Fibroblast of skin of back (primary cell): ENCODE results near the gene CYP4B1.

Experiments used
- DNase-seq: peaks from one replicate; pipeline ENCODE4 v3.0.0-alpha.2; 2013

CYP4B1 gene

DNA sequence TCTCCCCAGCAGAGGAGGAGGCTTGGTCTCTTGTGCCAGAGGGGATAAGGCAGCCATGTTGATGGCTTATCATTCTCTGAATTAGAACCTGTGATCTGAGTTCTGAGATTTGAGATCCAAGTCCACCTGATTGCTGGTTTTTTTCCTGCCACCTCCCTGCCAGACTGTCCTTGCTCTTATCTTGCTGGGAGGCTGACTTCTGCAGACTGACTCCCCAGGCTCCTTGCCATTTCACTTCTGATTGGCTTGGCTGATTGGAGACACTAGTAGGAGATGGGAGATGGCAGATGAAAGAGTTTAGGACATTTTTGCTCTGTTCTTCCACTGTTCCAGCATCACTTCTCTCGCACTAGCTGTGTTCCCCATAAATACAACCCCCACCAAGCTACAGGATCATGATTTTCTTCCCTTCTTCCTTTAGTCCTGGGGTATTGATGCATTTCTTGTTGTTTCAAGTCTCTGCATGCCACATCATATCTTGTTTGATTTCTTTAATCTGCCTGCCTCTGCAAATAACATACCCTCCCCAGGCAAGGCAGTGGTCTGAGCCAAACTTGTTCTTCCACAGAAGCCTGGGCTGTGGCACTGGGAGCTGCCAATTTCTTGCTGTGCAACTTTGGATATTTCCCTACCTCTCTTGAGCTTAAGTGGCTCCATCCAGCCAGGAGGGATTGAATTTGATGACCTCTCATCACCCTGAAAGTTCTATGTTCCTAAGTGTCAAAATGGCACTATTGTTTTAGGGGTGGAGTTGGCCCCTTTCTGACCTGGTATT, 963 bp upstream of the CYP4B1 start:
- DNase-seq: no peak

DNA sequence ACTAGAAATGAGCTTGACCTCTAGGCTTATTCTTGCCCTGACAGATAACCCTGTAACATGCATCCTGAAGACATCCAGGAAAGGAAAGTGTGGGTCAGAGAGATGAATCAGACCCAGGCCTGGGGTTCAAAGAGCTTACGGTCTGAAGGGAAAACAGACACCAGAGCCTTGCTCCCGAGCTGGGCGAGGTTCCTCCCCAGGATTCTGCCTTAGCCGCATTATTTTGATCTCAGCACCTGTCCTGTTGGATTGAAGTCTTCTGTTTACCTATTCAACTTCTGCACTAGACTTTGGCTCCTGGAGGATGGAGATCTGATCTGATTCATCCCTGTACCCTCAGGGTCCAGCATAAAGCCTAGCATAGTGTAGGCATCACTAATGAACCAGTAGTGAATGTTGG, 1.9 kb downstream of the CYP4B1 start:
- no peak for DNase-seq

- no peak for DNase-seq
Measured at GRCh38 chr1:46801323-46802055, 2.6 kb downstream of the CYP4B1 start.

GRCh38 chr1:46802081-46802480, 3.2 kb downstream of the CYP4B1 start:
- no peak for DNase-seq

DNA sequence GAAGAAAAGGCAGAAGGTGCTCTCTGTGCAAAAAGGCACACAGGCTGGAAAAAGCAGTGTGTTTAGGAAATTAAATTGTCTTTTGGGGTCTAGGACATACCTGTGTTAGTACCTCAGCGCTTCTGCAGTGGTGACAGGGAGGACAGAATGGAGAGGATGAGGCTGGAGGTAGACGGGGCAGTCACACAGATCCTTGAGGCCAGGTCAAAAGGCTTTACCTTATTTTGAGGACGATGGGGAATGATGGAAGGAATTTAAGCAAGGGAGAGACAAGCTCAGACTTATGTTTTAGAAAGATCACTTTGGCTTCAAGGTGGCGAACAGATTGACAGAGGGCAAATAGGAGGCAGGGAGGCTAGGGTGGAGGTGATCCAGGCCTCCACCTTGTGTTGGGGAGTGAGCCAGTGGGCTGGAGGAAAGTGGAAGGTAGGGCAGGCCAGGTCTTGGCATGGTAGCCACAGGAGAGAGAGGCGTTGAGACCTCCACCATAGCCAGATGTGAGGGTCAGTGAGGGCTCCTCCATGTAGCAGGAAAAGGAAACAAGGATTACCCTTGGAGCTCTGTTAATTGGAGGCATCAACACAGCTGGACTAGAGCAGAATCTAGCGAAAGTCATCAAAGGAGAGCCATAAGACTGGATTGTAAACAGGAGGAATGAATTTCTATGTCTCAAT, 4.2 kb downstream of the CYP4B1 start:
- DNase-seq: no peak

DNA sequence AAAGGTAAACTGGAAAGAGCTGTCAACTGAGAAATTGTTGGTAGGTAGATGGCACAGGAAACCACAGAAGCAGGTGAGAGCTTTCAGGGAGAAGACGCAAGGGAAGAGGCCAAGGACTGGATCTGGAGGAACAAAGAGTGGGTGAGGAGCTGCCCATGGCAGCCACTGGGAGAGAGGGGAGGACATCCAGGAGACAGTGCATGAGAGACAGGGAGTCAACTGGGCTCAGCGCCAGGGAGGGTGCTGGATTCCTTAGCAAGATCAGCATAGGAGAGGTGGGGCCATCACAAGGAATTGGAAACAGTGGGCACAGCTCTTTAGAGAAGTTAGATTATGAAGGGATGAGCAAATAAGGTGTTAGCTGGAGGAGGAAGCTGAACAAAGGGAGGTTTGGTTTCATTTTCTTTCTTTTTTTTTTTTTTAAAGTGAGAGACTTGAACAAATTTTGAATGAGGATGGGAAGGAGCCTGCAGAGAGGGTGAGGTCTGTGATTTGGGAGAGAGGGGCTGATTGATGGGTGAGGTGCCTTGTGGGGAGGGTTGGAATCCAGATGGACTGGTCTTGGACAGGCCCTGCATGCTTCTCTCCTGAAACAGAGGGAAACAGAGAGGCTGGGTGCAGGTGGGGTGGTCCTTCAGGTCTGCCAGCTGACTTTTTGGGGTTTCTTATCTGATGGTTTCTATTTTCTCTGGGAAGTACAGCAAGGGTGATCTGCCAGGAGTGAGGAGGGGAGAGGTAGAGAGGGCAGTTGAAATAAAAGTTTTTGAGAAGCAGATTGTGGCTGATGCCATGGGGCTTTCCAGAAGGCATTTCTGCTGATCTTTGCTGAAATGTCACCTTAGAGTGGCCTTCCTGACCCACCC, 5.4 kb downstream of the CYP4B1 start:
- no peak for DNase-seq

DNA sequence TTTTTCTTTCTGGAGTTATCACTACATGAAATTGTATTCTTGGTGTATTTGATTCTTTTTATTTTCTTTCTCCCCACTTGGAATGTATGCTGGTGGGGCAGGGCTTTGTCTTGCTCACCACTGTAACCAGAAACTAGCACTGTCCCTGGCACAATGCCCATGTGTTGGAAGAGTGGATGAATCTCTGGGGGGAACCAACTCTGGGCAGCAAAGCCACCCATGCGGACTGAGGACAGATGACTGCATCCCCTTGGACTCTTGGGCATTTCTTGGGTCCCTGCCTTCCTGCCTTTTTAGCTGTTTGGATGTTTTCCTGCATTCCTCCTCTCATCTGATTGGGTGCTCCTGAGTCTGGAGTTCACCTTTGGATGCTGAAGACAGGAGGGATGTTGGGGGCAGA, 6.1 kb downstream of the CYP4B1 start:
- DNase-seq: peak; percentile 8

GRCh38 chr1:46805755-46806154, 6.9 kb downstream of the CYP4B1 start:
- DNase-seq: no peak

DNA sequence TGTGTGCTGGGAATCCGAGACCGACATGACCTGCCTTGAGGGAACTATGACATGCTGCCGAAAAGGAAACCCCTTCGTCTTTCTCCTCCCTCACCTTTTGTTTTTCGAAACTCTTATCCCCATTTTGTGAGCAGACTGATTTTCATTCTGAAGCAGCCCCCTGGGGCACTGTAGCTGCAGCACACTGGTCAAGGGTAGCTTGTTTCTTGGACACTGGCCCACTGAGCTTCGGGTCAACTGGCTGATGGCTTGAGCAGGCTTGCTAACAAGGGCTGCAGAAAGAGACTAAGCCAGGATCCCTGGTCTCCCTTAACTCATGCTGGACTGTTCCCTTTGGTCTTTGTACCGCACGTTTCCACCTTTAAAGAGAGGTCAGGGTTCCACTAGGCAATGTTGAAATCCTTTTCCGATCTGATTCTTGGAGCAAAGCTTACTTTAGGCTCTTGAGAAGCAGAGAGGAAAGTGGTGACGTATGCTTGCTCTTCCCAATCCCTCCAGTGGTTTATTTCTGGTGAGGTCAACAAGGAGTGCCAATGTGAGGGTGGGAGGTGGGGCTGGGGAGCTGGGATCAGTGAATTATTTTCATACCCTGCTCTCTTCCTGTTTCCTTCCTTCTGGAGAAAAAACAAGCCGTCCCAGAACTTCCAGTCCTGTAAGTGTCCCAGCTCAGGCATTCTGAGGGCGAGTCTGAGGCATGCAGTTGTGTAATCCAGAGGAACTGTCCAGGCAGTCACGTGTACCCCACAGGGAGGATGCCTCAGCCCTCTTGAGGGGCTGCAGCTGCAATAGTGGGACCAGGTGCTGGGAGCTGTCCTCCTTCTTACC, 7.6 kb downstream of the CYP4B1 start:
- no peak for DNase-seq

GRCh38 chr1:46807046-46807972, 8.5 kb downstream of the CYP4B1 start:
- no peak for DNase-seq

DNA sequence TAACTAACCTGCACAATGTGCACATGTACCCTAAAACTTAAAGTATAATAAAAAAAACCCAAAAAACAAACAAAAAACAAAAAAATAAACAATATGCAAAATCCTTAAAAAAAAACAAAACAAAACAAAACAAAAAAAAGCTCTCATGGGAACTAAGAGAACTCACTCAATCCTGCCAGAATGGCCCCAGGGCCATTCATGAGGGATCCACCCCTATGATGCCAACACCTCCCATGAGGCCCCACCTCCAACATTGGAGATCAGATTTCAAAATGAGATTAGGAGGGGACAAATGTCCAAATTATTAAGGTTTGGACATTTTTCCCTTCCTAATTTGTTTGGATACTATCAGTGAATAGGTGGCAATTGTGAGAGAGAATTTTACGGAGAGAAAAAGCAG, 10.2 kb downstream of the CYP4B1 start:
- no peak for DNase-seq

DNA sequence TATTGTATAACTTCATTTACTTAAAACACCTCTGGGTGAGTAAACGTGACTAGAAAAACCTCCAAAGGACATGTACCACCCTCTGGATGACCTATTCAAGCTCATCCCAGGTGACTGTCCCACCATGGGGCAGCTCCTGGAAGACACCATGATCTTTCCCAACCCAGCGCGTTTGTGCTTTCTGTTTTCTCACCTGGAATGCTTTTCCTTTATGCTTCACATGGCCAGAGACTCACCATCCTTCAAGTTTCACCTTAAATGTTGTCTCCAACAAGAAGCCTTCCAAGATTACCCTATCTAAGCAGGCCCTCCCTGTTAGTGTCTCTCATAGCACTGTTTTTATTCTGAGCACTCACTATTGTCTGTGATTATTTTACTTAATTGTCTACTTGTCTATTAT, 11.1 kb downstream of the CYP4B1 start:
- no peak for DNase-seq

DNA sequence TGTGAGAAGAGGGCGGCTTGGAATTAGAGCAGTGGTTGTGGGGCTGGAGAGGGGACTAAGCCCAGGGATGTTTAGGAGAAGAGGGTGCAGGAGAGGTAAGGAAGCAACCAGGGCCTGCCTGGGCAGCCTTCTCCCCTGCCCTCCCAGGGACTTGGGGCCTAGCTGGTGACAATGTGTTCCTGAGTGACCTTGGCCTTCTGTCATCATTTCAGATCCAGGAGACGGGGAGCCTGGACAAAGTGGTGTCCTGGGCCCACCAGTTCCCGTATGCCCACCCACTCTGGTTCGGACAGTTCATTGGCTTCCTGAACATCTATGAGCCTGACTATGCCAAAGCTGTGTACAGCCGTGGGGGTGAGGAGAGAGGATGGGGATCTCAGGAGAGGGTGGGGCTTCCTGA, 11.8 kb downstream of the CYP4B1 start:
- DNase-seq: no peak

GRCh38 chr1:46811053-46811452, 12.2 kb downstream of the CYP4B1 start:
- no peak for DNase-seq

DNA sequence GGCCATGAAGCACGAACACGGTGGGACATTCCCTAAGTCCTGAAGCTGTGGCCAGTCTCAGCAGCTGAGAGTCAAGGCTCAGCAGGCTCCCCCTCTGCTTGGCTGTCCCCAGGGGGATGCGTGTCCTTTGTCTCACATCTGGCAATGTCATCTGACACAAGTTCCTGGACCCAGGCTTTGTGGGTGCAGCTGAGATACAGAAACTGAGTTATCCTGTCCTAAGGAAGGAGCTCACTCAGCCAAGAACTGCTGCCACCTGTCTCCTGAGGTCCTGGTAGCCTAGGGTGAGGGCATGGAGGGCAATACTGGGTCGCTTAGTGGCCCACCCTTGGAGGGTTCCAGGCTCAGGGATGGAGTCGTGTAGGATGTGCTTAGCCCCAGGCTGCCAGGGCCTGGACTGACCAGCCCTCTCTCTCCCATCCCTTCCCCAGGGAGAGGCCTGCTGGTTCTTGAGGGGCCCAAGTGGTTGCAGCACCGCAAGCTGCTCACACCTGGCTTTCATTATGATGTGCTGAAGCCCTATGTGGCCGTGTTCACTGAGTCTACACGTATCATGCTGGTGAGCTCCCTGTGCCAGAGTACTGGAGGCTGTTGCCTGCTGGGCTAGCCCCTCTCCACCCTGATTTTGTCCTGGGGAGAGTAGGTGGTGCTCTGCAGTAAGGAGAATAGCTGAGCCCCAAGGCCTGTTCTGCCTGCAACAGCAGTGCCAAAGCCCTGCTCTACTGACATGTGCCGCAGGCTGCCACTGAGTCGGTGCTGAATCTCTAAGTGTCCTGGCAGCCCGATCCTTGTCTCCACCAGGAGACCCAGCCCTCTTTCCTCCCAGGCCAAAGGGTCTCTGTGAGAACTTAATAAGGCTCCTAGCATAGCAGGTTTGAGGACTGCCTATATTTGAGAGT, 13.5 kb downstream of the CYP4B1 start:
- no peak for DNase-seq

- DNase-seq: no peak
Measured at GRCh38 chr1:46812996-46813857, 14.4 kb downstream of the CYP4B1 start.

DNA sequence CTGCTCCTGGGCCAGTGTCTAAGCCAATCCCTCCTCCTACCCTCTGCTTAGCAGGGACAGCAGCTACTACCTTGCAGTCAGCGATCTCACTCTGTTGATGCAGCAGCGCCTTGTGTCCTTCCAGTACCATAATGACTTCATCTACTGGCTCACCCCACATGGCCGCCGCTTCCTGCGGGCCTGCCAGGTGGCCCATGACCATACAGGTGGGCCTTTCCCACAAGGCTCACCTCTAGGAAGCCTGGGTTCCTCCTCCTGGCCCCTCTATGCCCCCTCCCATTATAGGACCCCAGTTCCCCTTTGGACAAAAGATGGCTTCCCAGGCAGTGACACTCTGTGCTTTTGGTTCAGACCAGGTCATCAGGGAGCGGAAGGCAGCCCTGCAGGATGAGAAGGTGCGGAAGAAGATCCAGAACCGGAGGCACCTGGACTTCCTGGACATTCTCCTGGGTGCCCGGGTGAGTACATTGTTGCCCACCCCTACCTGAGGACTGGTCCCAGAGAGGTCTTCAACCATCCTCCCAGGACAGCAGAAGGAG, 15.1 kb downstream of the CYP4B1 start:
- no peak for DNase-seq

- no peak for DNase-seq
Measured at GRCh38 chr1:46815133-46815532, 16.3 kb downstream of the CYP4B1 start.
